Esophagus muscularis mucosa (tissue), 4 donors: ENCODE data around the gene SLC2A8. TPM values are rescaled to one million over a fixed set of nuclear protein-coding genes. Genes with fewer than 3 reads are reported as not detected.
A peak's percentile ranks its signal among the peaks of the same experiment; 100 is the strongest.

ENCODE experiments used
- DNase-seq: peaks from one replicate; pipeline ENCODE4 v3.0.0-alpha.2; 2017; ENCODE audit errors: extremely low spot score
- H3K27ac ChIP-seq, 4 donors: fragments of 200-600 bp; sonication (generic); replicated peaks in 1 of 4; 1 replicate in 3 of 4; 2 replicates in 1 of 4; pipeline ENCODE4 v1.5.1; 2016 to 2019; ENCODE audit warnings: mild to moderate bottlenecking in 1 of 4
- H3K27me3 ChIP-seq, 4 donors: fragments of 200-600 bp; sonication (generic); one replicate each; pipeline versions ENCODE4 v1.5.1 to v1.6.0; 2016 to 2019
- H3K36me3 ChIP-seq, 4 donors: fragments of 200-600 bp; sonication (generic); one replicate each; pipeline ENCODE4 v1.5.1; 2016 to 2019
- H3K4me1 ChIP-seq, 4 donors: fragments of 200-600 bp; sonication (generic); one replicate each; pipeline ENCODE4 v1.5.1; 2016 to 2019
- H3K4me3 ChIP-seq, 4 donors: fragments of 200-600 bp; sonication (generic); 1 replicate in 2 of 4; 2 replicates in 2 of 4; pipeline ENCODE4 v1.5.1; 2016 to 2019; ENCODE audit warnings: mild to moderate bottlenecking in 4 of 4, moderate library complexity in 1 of 4
- H3K9me3 ChIP-seq, 4 donors: fragments of 200-600 bp; sonication (generic); 1 replicate in 3 of 4; 2 replicates in 1 of 4; pipeline ENCODE4 v1.5.1; 2016 to 2019
- EP300 ChIP-seq: sonication (generic); formaldehyde crosslinking; IDR thresholded peaks from one replicate; pipeline ENCODE4 v1.6.1; 2017; ENCODE audit warnings: antibody characterized with exemption
- POLR2A ChIP-seq: fragments of 450-650 bp; IDR thresholded peaks from one replicate; pipeline ENCODE4 v1.6.1; 2017; ENCODE audit warnings: antibody characterized with exemption, moderate library complexity, mild to moderate bottlenecking, low read depth
- POLR2AphosphoS5 ChIP-seq, 2 donors: sonication (generic); formaldehyde crosslinking; IDR thresholded peaks; one replicate each; pipeline ENCODE4 v1.6.1; 2017; ENCODE audit warnings: antibody characterized with exemption in 2 of 2
- WGBS: methylation state at CpG from one replicate; pipeline ENCODE4 v1.1.5; 2018; 5-methylcytosine and 5-hydroxymethylcytosine counted together
- intact Hi-C: fragments of 100-400 bp; cut with DNase I; formaldehyde crosslinking; loops from one replicate; pipeline ENCODE4 v1.15.1; 2023
- total RNA-seq, 4 donors: library from RNA; depleted of rRNA; stranded (reverse); fragments of >200 nt; gene quantifications; one replicate each; pipeline versions ENCODE4 v1.1.0 to v1.2.1, GENCODE V29; 2016
- TF ChIP-seq, protein P1 (sequence below), 3 experiments: fragments of 200-600 bp in 2 of 3; fragments of 450-650 bp in 1 of 3; sonication (generic) in 2 of 3; IDR thresholded peaks; one replicate each; pipeline ENCODE4 v1.5.1; 2017 to 2019; ENCODE audit warnings: antibody characterized with exemption in 3 of 3, mild to moderate bottlenecking in 2 of 3, moderate library complexity in 1 of 3

The SLC2A8 gene
- total RNA-seq, 4 donors from 2014 or later: 27.0 to 34.5 (median 31.7) TPM

DNA sequence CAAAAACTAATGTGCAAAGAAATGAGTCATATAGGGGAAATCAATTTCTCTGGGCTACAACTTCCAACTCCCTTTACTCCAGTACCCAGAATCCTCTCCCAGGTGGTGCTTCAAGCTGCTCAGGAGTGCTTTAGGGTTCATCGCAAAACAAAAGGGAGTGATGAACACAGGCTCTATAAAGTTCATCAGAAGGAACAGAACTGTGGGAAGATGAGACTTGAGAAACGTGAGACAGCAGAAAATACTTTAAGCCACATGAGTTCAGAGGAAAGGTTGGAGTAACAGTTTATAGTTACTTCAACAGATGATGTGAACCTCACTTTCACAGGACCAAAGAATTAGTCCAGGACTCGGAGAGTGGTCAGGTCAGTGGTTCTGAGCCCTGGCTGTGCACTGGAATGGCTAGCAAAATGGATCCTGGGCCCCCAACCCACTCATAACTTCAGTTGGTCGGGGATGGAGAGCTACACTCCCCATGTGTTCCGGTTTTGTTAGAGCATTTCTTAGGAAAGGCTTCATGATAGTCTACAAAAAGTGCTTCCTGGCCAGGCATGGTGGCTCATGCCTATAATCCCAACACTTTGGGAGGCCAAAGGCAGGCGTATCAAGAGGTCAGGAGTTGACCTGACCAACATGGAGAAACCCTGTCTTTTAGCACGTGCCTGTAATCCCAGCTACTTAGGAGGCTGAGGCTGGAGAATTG is 49.9 kb downstream of the SLC2A8 start:
- no peaks in the 10 kb centered on the region for H3K9me3 ChIP-seq
- peaks cover 24 to 32% (median 31%) of the 10 kb centered on the region in 4 donors for H3K4me1 ChIP-seq
- no peak overlapping the region for H3K4me3 ChIP-seq
- no peak for DNase-seq
- H3K27me3 ChIP-seq: no peaks in the 10 kb centered on the region
- H3K36me3 ChIP-seq: peaks cover 52 to 81% (median 77%) of the 10 kb centered on the region in 4 donors
- no peak for TF ChIP-seq POLR2A
- WGBS: 75% methylated on average over 5 of the region's 7 CpGs
- no peak overlapping the region for H3K27ac ChIP-seq
- intact Hi-C loops: no loop called here

DNA sequence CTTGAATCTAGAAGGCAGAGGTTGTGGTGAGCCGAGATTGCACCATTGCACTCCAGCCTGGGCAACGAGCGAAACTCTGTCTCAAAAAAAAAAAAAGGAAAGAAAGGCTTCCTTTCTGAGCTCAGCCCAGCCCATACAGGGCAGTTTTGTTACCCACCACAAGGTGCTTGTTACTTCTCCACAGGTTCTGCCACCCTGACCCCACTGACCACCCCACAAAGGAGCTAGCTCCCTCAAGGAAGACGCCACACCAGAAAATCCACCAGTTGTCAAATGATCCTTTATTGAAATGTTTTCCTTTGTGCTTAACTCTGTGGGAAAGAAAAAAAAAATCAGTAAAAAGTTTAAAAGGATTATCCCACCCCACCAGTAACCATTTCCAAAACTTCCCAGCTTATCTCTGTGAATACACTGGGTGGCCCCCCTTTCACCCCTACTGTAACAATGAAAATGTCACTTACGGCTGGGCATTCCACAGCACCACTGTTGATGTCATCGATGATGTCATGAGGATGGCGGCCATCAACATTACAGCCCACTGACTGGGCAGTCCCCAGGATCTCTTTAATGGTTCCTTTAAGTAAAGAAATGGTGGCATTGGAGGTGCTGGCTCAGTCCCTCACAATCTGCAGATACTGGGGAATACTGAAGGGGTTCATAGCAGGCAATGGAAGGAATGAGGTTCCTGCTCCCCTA is 50.6 kb downstream of the SLC2A8 start:
- 71% methylated on average over 7 of the region's 7 CpGs for whole genome bisulfite sequencing
- Histone ChIP-seq H3K4me3 (no peak overlapping the region), H3K9me3 (no peaks in the 10 kb centered on the region), H3K27me3 (no peaks in the 10 kb centered on the region), H3K27ac (no peak overlapping the region), H3K36me3 (peaks cover 45 to 74% (median 70%) of the 10 kb centered on the region in 4 donors), H3K4me1 (peaks cover 31 to 39% (median 38%) of the 10 kb centered on the region in 4 donors)
- intact Hi-C loops: no loop called here
- DNase-seq: no peak
- TF ChIP-seq EP300: no peak
- TF ChIP-seq, protein P1, sequence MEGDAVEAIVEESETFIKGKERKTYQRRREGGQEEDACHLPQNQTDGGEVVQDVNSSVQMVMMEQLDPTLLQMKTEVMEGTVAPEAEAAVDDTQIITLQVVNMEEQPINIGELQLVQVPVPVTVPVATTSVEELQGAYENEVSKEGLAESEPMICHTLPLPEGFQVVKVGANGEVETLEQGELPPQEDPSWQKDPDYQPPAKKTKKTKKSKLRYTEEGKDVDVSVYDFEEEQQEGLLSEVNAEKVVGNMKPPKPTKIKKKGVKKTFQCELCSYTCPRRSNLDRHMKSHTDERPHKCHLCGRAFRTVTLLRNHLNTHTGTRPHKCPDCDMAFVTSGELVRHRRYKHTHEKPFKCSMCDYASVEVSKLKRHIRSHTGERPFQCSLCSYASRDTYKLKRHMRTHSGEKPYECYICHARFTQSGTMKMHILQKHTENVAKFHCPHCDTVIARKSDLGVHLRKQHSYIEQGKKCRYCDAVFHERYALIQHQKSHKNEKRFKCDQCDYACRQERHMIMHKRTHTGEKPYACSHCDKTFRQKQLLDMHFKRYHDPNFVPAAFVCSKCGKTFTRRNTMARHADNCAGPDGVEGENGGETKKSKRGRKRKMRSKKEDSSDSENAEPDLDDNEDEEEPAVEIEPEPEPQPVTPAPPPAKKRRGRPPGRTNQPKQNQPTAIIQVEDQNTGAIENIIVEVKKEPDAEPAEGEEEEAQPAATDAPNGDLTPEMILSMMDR (IDR thresholded peaks at IDR 0.05): no peak
- no peak for TF ChIP-seq POLR2A
- no peak for TF ChIP-seq POLR2AphosphoS5 (IDR thresholded peaks at IDR 0.05)

DNA sequence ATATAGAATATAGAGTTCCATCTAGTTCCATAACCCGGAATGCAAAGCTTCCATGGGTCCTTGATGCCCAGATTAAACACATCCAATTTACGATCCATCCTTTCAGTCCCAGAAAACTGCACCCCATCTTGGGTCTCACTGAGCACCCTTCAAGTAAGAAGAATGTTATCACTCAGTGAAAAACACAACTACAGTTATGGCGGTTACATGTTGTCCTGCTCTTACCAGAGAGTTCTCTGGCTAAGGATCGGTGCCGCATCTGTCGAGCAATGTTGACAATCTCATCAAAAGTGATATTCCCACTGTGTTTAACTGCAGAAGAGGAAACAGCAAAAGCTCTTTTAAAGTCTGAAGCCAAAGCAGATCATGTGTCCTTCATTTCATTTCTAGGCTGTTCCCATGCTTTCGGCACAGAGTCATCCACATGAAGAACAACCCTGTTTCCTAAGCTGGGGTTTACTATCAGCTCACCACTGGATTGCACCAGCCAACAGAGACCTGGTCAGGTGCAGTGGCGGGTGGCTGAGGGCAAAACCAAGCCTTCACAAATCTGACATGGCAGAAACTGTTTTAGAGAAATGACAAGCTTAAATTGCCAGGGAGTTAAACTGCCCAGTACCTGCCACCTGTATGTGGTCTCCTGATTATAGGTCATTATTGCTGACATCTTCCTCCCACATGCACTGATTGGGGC is 51.3 kb downstream of the SLC2A8 start:
- Histone ChIP-seq H3K27ac (peak overlapping the region in 1 of 4 donors; percentile 96), H3K36me3 (peaks cover 41 to 67% (median 63%) of the 10 kb centered on the region in 4 donors), H3K4me3 (no peak overlapping the region), H3K27me3 (no peaks in the 10 kb centered on the region), H3K9me3 (no peaks in the 10 kb centered on the region), H3K4me1 (peaks cover 38 to 46% (median 45%) of the 10 kb centered on the region in 4 donors)
- no peak for DNase-seq
- TF ChIP-seq POLR2A: no peak
- TF ChIP-seq, protein P1 (IDR thresholded peaks at IDR 0.05): no peak
- TF ChIP-seq POLR2AphosphoS5 (IDR thresholded peaks at IDR 0.05): no peak
- no peak for TF ChIP-seq EP300
- 94% methylated on average over 8 of the region's 8 CpGs for WGBS
- intact Hi-C loops: no loop called here

DNA sequence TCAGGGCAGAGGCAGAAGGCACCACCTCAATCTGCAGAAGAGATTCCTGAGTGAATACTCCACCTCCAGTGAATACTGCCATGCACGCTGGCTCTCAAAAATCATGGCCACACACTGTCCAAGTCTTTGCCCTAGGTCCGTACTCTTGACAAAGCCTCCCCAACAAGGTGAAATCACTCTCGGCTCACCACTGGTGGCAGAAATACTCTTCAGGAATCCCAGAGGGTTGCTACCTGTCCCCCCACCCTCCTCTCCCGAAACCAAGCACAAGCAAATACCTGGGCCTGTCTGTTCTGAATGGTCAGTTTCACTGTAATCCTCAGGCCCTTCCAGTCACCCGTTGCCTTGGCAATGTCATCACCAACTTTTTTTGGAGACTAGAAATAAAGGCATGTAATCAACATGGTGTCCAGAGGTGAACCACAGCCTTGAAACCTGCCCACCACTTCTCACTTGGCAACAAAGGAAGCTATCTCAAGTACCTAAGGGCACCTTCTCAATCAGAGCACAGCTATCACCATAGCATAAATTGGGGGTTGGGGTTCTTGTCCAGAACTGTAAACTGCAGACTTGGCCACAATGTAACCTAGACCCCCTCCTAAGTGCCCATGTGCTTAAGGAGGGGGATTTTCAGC is 52.5 kb downstream of the SLC2A8 start:
- peak overlapping the region; percentile 81 to 96 (median 82) for H3K4me3 ChIP-seq
- DNase-seq: no peak
- WGBS: 58% methylated on average over 5 of the region's 5 CpGs
- peak overlapping the region; percentile 93 to 96 (median 95) for H3K27ac ChIP-seq
- H3K4me1 ChIP-seq: peaks cover 41 to 43% (median 42%) of the 10 kb centered on the region in 4 donors
- H3K27me3 ChIP-seq: no peaks in the 10 kb centered on the region
- no peak for TF ChIP-seq POLR2A
- TF ChIP-seq EP300: no peak
- no peak for TF ChIP-seq POLR2AphosphoS5 (IDR thresholded peaks at IDR 0.05)
- TF ChIP-seq, protein P1 (IDR thresholded peaks at IDR 0.05): no peak
- H3K36me3 ChIP-seq: peaks cover 35 to 63% (median 59%) of the 10 kb centered on the region in 4 donors
- H3K9me3 ChIP-seq: no peaks in the 10 kb centered on the region
- intact Hi-C loops: no loop called here
